ENCODE measurements around the gene RPL36A.

DNA sequence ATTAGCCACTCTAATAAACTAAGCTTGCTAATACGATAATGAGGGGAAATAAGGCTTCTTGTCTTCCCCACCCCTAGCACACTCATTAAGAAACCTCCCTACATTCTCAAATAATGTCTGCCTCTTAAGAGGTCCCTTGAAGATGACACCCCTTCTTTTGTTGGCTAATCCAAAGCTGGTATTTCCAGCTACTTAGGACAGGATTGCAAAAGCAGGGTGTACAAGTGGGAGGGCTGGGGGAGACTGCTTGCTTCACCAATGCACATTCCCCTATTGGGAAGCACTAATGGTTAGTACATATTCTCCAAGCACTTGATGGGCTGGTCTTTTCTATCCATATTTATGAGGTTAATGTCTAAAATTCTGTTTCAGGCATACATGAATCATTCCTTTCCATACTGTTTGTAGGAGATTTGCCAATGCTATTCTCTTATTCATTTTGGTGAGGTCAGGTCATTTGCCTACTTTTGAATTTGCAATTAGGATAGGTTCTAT, 25.5 kb upstream of the RPL36A start:
- TF ChIP-seq ETV6 (IDR thresholded peaks at IDR 0.05; ENCODE audit: borderline replicate concordance in 1 of 2, low read depth in 2 of 2, low read length in 1 of 2) (no peak), ETV6 (CRISPR knock-in tag; IDR thresholded peaks at IDR 0.05; ENCODE audit: borderline replicate concordance) (no peak), ZNF133 (CRISPR knock-in tag; IDR thresholded peaks at IDR 0.05) (no peak), NFIC (IDR thresholded peaks at IDR 0.05) (no peak), ZBTB43 (CRISPR knock-in tag; IDR thresholded peaks at IDR 0.05) (no peak), EHMT2 (IDR thresholded peaks at IDR 0.05) (no peak), POLR2A (conservative IDR thresholded peaks at IDR 0.05) (no peak), MYNN (IDR thresholded peaks at IDR 0.05) (no peak), MYNN (CRISPR knock-in tag; IDR thresholded peaks at IDR 0.05) (no peak), SIX5 (IDR thresholded peaks at IDR 0.05; ENCODE audit: borderline replicate concordance in 1 of 2, insufficient read depth in 1 of 2, low read depth in 1 of 2, low read length in 2 of 2) (no peak), SPI1 (IDR thresholded peaks at IDR 0.05; ENCODE audit: borderline replicate concordance, low read depth, low read length) (no peak)
- TF ChIP-seq, protein P1, sequence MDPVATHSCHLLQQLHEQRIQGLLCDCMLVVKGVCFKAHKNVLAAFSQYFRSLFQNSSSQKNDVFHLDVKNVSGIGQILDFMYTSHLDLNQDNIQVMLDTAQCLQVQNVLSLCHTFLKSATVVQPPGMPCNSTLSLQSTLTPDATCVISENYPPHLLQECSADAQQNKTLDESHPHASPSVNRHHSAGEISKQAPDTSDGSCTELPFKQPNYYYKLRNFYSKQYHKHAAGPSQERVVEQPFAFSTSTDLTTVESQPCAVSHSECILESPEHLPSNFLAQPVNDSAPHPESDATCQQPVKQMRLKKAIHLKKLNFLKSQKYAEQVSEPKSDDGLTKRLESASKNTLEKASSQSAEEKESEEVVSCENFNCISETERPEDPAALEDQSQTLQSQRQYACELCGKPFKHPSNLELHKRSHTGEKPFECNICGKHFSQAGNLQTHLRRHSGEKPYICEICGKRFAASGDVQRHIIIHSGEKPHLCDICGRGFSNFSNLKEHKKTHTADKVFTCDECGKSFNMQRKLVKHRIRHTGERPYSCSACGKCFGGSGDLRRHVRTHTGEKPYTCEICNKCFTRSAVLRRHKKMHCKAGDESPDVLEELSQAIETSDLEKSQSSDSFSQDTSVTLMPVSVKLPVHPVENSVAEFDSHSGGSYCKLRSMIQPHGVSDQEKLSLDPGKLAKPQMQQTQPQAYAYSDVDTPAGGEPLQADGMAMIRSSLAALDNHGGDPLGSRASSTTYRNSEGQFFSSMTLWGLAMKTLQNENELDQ (CRISPR knock-in tag; IDR thresholded peaks at IDR 0.05; ENCODE audit: borderline replicate concordance) = no peak

Measured in K562 (cell line).